CD14-positive monocyte (primary cell): ENCODE data around the gene FNDC3B. TPM values are rescaled to one million over a fixed set of nuclear protein-coding genes. Genes with fewer than 3 reads are reported as not detected.

ENCODE experiments used
- DNase-seq, 3 donors: peaks; one replicate each; pipeline ENCODE4 v3.0.0-alpha.2; 2011 to 2022
- H2AFZ ChIP-seq: 2 replicates; pipeline ENCODE4 v1.6.0; 2012; ENCODE audit warnings: mild to moderate bottlenecking, low read depth, low read length, inconsistent platforms; ENCODE audit not compliant: insufficient read depth, poor library complexity, severe bottlenecking
- H3K27ac ChIP-seq, 2 donors: 1 replicate in 1 of 2; 2 replicates in 1 of 2; pipeline ENCODE4 v1.5.1; 2012 to 2013; ENCODE audit warnings: low read length in 2 of 2, control low read depth in 1 of 2, inconsistent platforms in 1 of 2, low read depth in 1 of 2, mild to moderate bottlenecking in 1 of 2
- H3K27me3 ChIP-seq, 2 donors: one replicate each; pipeline versions ENCODE4 v1.6.0 to v1.6.1; 2011 to 2013; ENCODE audit warnings: low read length in 2 of 2; ENCODE audit not compliant: control insufficient read depth in 2 of 2, insufficient read depth in 2 of 2
- H3K36me3 ChIP-seq, 2 donors: replicated peaks in 1 of 2; 1 replicate in 1 of 2; 2 replicates in 1 of 2; pipeline versions ENCODE4 v1.5.1 to v1.6.1; 2012 to 2013; ENCODE audit warnings: low read length in 2 of 2, control low read depth in 1 of 2, inconsistent platforms in 1 of 2, mild to moderate bottlenecking in 1 of 2; ENCODE audit not compliant: insufficient read depth in 2 of 2, control insufficient read depth in 1 of 2
- H3K4me1 ChIP-seq, 2 donors: 1 replicate in 1 of 2; 2 replicates in 1 of 2; pipeline versions ENCODE4 v1.5.1 to v1.6.1; 2012 to 2013; ENCODE audit warnings: low read length in 2 of 2, control low read depth in 1 of 2, inconsistent platforms in 1 of 2, mild to moderate bottlenecking in 1 of 2, moderate library complexity in 1 of 2; ENCODE audit not compliant: insufficient read depth in 2 of 2, control insufficient read depth in 1 of 2
- H3K4me2 ChIP-seq: replicated peaks from 2 replicates; pipeline ENCODE3; 2012; ENCODE audit warnings: low read length, moderate library complexity, mild to moderate bottlenecking; ENCODE audit not compliant: poor library complexity, severe bottlenecking; ENCODE audit errors: extremely low read depth
- H3K4me3 ChIP-seq, 3 experiments: fragments of 200-600 bp in 1 of 3; sonication (generic) in 1 of 3; replicated peaks in 1 of 3; 1 replicate in 2 of 3; 2 replicates in 1 of 3; pipeline ENCODE4 v1.5.1; 2011 to 2013; ENCODE audit warnings: low read length in 3 of 3, mild to moderate bottlenecking in 3 of 3, control low read depth in 2 of 3, low read depth in 2 of 3, inconsistent platforms in 1 of 3, moderate library complexity in 1 of 3
- H3K79me2 ChIP-seq: 2 replicates; pipeline ENCODE4 v1.6.0; 2012; ENCODE audit warnings: mild to moderate bottlenecking, control low read depth, inconsistent platforms, low read length, moderate library complexity; ENCODE audit not compliant: insufficient read depth
- H3K9ac ChIP-seq: 2 replicates; pipeline ENCODE4 v1.6.0; 2017; ENCODE audit warnings: low read length, mild to moderate bottlenecking; ENCODE audit not compliant: insufficient read depth, poor library complexity, severe bottlenecking
- H3K9me3 ChIP-seq, 2 donors: replicated peaks in 1 of 2; 1 replicate in 1 of 2; 2 replicates in 1 of 2; pipeline versions ENCODE4 v1.5.1 to v1.6.1; 2012 to 2013; ENCODE audit warnings: low read length in 2 of 2, control low read depth in 1 of 2; ENCODE audit not compliant: control insufficient read depth in 1 of 2, insufficient read depth in 1 of 2
- H4K20me1 ChIP-seq: 2 replicates; pipeline ENCODE4 v1.6.0; 2012; ENCODE audit warnings: mild to moderate bottlenecking, low read length, control low read depth, moderate library complexity; ENCODE audit not compliant: insufficient read depth
- H3K27ac Mint-ChIP-seq, 7 donors: one replicate each; pipeline ENCODE4 v1.8.0; 2020; ENCODE audit warnings: mild to moderate bottlenecking in 7 of 7, mixed read lengths in 7 of 7, moderate library complexity in 6 of 7, inconsistent platforms in 2 of 7
- H3K27me3 Mint-ChIP-seq, 3 donors: one replicate each; pipeline ENCODE4 v1.8.0; 2021 to 2022; ENCODE audit warnings: low read depth in 3 of 3, mild to moderate bottlenecking in 3 of 3, mixed read lengths in 3 of 3, moderate library complexity in 3 of 3, inconsistent platforms in 1 of 3
- H3K36me3 Mint-ChIP-seq, 2 donors: one replicate each; pipeline ENCODE4 v1.8.0; 2020; ENCODE audit warnings: mixed read lengths in 2 of 2, inconsistent platforms in 1 of 2, mild to moderate bottlenecking in 1 of 2
- H3K4me1 Mint-ChIP-seq: one replicate; pipeline ENCODE4 v1.8.0; 2020; ENCODE audit warnings: mild to moderate bottlenecking, mixed read lengths
- H3K4me3 Mint-ChIP-seq, 2 donors: one replicate each; pipeline ENCODE4 v1.8.0; 2020; ENCODE audit warnings: mild to moderate bottlenecking in 2 of 2, mixed read lengths in 2 of 2, moderate library complexity in 1 of 2
- H3K9me3 Mint-ChIP-seq, 7 donors: one replicate each; pipeline ENCODE4 v1.8.0; 2020 to 2022; ENCODE audit warnings: mixed read lengths in 7 of 7, mild to moderate bottlenecking in 6 of 7, moderate library complexity in 6 of 7, inconsistent platforms in 2 of 7
- WGBS: methylation state at CpG from one replicate; pipeline ENCODE4 v1.1.5; 2013; ENCODE audit warnings: missing lambda C conversion rate; ENCODE audit not compliant: insufficient coverage; 5-methylcytosine and 5-hydroxymethylcytosine counted together
- intact Hi-C, 2 donors: fragments of 100-400 bp; cut with micrococcal nuclease; formaldehyde crosslinking; loops; one replicate each; pipeline versions ENCODE4 v1.15.0 to v1.15.1; 2023
- polyA plus RNA-seq, 3 donors: library from polyadenylated mRNA; depleted of rRNA in 1 of 3; unstranded in 2 of 3; stranded (reverse) in 1 of 3; fragments of 300-500 nt in 2 of 3; fragments of >200 nt in 1 of 3; fragmentation: Illumina TruSeq in 2 of 3; gene quantifications; 1 replicate in 2 of 3; 2 replicates in 1 of 3; pipeline ENCODE4 v1.2.3, GENCODE V29; 2012 to 2021
- TF ChIP-seq, protein P1 (sequence below): fragments of 200-600 bp; IDR thresholded peaks from one replicate; pipeline ENCODE4 v1.8.0; 2022; ENCODE audit warnings: antibody characterized with exemption, mild to moderate bottlenecking

FNDC3B gene
- polyA plus RNA-seq, 3 donors, result 19.6 to 36.1 (median 25.7) TPM

DNA sequence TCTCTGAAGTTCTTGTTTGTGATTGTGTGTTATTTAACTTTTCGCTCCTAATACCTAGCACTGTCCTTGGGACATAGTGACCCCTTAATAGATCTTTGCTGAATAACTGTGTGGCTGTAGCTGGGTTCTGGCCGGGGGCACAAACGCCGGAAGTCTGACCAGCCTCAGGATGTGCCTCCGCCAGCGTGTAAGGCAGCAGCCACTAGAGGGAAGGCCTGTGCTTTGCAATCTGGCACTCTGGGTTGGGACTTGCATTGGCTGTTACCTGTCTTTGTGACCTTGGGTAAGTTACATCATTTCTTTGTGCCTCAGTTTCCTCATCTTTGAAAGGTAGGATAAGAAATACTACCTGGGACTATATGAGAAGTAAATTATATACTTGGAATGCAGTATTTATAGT is 250.2 kb downstream of the FNDC3B start:
- intact Hi-C loops, result no loop called here
- Histone ChIP-seq H3K9me3 (peaks cover 13 to 21% of the 10 kb centered on the region in 2 donors), H3K79me2 (peaks cover 30% of the 10 kb centered on the region), H3K4me3 (no peak overlapping the region), H2AFZ (no peak overlapping the region), H3K27me3 (no peaks in the 10 kb centered on the region), H3K9ac (no peak overlapping the region), H3K27ac (peak overlapping the region in 1 of 2 donors; percentile 59), H4K20me1 (peaks cover 32% of the 10 kb centered on the region), H3K4me2 (peak overlapping the region; percentile 16), H3K4me1 (no peaks in the 10 kb centered on the region), H3K36me3 (peaks cover 61 to 92% of the 10 kb centered on the region in 2 donors)
- Mint-ChIP-seq H3K36me3 (peaks cover 79 to 90% of the 10 kb centered on the region in 2 donors), H3K9me3 (peaks cover 10 to 24% (median 17%) of the 10 kb centered on the region in 7 donors), H3K4me3 (peak overlapping the region in 1 of 2 donors; percentile 63), H3K27ac (peak overlapping the region in 6 of 7 donors; percentile 43 to 80 (median 66)), H3K27me3 (peaks cover 0 to 1% (median 0%) of the 10 kb centered on the region in 3 donors), H3K4me1 (peaks cover 10% of the 10 kb centered on the region)
- peak in 1 of 3 donors; percentile 9 for DNase-seq
- WGBS, result 19% methylated on average over 5 of the region's 6 CpGs
- TF ChIP-seq, protein P1, sequence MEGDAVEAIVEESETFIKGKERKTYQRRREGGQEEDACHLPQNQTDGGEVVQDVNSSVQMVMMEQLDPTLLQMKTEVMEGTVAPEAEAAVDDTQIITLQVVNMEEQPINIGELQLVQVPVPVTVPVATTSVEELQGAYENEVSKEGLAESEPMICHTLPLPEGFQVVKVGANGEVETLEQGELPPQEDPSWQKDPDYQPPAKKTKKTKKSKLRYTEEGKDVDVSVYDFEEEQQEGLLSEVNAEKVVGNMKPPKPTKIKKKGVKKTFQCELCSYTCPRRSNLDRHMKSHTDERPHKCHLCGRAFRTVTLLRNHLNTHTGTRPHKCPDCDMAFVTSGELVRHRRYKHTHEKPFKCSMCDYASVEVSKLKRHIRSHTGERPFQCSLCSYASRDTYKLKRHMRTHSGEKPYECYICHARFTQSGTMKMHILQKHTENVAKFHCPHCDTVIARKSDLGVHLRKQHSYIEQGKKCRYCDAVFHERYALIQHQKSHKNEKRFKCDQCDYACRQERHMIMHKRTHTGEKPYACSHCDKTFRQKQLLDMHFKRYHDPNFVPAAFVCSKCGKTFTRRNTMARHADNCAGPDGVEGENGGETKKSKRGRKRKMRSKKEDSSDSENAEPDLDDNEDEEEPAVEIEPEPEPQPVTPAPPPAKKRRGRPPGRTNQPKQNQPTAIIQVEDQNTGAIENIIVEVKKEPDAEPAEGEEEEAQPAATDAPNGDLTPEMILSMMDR, result peak; percentile 14

DNA sequence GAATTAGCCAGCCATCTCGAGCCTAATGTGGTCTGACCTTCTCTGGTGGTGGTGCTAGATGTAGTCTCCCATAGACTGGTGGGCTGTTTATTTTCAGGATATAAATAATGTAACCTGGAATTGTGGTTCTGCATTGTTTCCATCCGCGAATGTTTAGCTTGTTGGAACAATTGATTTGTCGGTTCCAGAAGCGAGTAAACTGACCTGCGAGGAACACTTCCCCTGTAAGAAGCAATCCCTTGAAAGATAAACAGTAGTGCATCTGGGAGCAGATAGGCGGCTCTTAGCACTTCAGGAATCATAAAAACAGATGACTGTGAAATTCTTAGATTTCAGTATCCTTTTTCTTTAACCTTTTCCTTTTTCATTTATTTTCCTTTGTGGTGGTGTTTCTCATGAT is 251.1 kb downstream of the FNDC3B start:
- H3K9me3 ChIP-seq, result peaks cover 15 to 23% of the 10 kb centered on the region in 2 donors
- no peak overlapping the region for H3K4me3 ChIP-seq
- no CpG with 5 or more reads among the region's 7 CpGs for WGBS
- H3K4me1 Mint-ChIP-seq, result peaks cover 10% of the 10 kb centered on the region
- intact Hi-C loops, result loop anchor here in 1 of 2 donors (5.0 kb wide), 1 partner anchor 253 kb away; the partner anchor contains the start of gene FNDC3B
- H3K36me3 ChIP-seq, result peaks cover 56 to 92% of the 10 kb centered on the region in 2 donors
- TF ChIP-seq, protein P1, result no peak
- H2AFZ ChIP-seq, result no peak overlapping the region
- DNase-seq, result no peak
- H3K79me2 ChIP-seq, result peaks cover 29% of the 10 kb centered on the region
- no peak overlapping the region for H3K9ac ChIP-seq
- H3K4me1 ChIP-seq, result no peaks in the 10 kb centered on the region
- peak overlapping the region in 3 of 7 donors; percentile 30 to 37 (median 32) for H3K27ac Mint-ChIP-seq
- H3K4me2 ChIP-seq, result no peak overlapping the region
- H3K9me3 Mint-ChIP-seq, result peaks cover 14 to 27% (median 19%) of the 10 kb centered on the region in 7 donors
- peaks cover 76 to 89% of the 10 kb centered on the region in 2 donors for H3K36me3 Mint-ChIP-seq
- H3K27me3 ChIP-seq, result no peaks in the 10 kb centered on the region
- no peak overlapping the region for H3K4me3 Mint-ChIP-seq
- H3K27ac ChIP-seq, result peak overlapping the region in 1 of 2 donors; percentile 59
- H4K20me1 ChIP-seq, result peaks cover 30% of the 10 kb centered on the region
- H3K27me3 Mint-ChIP-seq, result peaks cover 0 to 1% (median 0%) of the 10 kb centered on the region in 3 donors
